IPS-NIHi7 (cell line): ENCODE measurements around the gene EPHA6.
A peak's percentile ranks its signal among the peaks of the same experiment; 100 is the strongest.
"Not testable (repeated sequence)": the region's sequence is repeated elsewhere in the genome, so short reads cannot be mapped to it uniquely, and the experiment has no call there.

Experiments
- DNase-seq: peaks from one replicate; pipeline ENCODE4 v3.0.0; 2012; ENCODE audit warnings: mixed read lengths; ENCODE audit errors: extremely low spot score

EPHA6 gene

DNA sequence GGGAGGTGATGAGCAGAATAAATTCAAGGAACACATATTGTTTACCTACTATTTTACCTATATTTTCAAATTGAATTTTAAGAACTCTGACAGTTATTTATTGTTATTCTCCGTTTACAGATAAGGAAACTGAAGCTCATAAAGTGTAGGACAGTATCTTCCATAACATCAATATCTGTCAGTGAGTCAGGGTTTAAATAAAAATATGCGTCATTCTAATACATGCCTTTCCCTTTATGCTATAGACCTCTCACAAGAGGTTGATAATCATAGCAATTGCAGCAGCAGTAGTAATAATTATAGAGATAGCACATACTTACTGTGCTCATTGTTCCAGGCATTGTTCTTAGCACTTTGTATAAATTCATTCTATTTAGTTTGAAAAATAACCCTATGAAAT is 101.1 kb downstream of the EPHA6 start:
- no peak for DNase-seq

DNA sequence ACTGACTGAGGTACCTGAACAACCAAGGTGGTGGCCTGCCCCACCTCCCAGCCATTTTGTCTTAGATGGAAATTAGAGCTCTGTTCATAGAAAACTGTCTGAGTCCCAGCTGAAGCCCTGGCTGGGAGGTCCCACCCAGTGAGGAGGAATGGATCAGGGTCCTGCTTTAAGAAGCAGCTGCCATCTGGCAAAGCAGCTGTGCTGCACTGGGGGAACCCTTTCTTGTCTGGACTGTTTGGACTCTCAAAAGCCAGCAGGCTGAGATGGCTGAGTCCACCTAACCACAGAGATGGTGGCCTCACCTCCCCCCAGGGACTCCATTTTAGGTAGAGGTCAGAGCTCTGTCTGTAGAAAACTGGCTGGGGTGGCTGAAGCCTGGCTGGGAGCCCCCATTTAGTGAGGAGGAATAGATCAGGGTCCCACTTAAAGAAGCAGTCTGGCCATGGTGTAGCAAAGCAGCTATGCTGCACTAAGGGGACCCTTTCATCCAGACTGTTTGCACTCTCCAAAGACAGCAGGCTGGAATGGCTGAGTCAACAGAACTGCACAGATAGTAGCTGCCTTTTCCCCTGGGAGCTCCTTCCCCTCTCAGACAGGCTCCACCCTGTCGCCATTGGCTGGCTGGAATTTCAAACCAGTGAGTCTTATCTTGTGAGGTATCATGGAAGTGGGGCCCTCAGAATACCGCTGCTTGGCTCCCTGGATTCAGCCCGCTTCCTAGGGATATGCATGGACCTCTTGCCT is 116.9 kb downstream of the EPHA6 start:
- no peak for DNase-seq

GRCh38 chr3:96942131-96942530 is 127.7 kb downstream of the EPHA6 start:
- DNase-seq, result not testable (repeated sequence)

DNA sequence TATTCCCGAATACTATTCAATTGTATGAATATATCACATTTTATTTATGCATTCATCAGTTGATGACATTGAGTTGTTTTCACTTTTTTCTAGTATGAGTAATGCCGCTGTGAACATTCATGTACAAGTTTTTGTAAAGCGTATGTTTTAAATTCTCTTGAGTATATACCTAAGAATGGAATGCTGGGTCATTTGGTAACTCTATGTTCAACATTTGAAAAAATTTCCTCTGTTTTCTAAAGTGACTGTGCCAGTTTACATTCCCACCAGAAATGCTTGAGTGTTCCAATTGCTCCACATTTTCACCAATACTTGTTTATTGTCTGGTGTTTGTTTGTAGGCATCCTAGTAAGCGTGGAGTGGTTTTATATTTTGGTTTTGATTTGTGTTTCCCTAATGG is 144.5 kb downstream of the EPHA6 start:
- no peak for DNase-seq

DNA sequence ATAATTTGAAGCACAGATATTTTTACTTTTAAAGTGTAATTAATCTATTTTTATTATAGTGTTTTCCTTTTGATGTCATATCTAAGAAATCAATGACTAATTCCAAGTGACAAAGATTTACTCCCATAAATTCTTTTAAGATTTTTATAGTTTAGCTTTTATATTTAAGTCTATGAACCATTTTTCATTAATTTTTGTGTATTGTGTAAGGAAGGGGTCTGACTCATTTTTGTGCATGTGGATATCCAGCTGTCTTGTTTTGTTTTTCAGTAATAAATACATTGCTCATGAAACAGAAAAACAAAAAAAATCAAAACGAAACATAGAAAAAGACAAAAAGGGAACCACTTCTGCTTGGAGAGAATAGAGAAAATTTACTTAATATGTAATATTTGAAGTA is 145.1 kb downstream of the EPHA6 start:
- DNase-seq, result no peak

GRCh38 chr3:96959901-96960641 is 145.7 kb downstream of the EPHA6 start:
- no peak for DNase-seq

- no peak for DNase-seq
These were observed 146.4 kb downstream of the EPHA6 start for GRCh38 chr3:96960661-96961330.

DNA sequence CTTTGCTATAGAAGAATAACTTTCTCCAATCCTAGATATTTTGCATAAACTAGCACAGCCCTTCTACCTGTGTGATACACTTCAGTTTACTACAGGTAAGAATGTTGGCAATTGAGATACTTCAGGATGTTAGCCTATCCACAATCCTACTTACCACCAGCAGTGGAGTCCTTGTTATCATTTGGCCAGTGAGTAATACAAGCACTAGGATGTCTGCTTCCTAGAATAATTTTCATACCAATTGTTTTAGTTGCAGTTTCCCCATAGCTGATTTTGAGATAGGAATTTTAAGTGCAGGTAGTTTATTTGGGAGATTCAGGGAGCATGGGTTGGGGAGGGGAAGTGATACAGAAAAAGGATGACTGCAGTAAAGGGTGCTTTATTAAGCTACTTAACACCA is 147.2 kb downstream of the EPHA6 start:
- DNase-seq, result no peak

DNA sequence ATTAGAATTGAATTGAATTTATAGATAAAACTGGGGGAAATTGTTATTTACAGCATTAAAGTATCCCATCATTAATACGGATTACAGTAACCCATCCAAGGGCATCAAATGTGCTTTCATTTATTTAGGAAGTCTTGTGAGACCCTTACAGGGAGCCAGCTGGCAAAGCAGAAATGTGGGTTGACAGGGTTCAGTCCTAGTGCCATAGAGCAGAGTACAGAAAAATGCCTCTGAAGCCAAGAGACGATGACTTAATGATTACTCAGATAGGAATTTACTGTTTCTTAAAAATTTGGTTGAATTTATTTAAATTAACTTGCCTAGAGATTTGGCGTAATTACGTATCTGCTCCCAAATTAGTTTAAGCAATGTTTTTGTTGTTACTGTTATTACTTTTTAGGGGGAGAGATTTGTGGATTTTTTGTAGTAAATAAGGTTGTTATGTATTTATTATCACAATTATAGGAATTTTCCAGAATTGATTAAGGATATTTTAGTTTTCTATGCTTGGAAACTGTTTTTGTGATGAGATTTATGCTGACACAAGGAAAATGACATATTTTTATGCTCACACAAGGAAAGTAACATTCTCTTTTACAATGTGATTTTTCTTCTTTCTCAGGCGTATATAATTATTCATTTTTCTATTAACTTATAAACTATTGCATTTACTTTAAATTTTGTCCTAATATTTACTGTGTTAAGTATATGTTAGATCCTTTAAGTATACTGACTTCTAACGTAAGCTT is 152.0 kb downstream of the EPHA6 start:
- no peak for DNase-seq

DNA sequence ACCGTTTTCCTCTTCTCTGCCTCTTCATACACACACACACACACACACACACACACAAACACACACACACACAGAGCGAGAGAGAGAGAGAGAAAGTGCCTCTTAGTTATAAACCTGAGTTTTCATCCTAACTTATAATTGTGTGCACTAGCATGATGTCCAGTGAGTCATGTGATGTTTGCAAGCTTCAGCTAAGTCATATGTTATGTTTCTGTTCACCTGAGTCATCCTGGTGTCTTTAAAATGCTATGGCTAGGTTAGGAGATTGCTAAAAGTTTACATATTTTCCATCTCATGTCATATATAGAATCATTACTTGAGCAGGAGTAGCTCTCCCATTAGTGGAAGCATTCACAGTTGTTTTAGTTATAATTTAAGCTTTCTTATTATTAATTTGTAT is 155.8 kb downstream of the EPHA6 start:
- DNase-seq, result no peak

DNA sequence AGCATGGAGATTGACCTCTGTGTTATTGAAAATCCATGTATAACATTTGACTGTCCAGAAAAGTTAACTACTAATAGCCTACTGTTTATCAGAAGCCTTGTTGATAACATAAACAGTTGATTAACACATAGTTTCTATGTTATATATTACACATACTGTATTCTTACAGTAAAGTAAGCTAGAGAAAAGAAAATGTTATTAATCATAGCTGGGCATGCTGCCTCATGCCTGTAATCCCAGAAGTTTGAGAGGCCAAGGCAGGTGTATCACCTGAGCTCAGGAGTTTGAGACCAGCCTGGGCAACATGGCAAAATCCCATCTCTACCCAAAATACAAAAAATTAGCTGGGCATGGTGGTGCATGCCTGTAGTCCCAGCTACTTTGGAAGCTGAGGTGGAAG is 163.3 kb downstream of the EPHA6 start:
- DNase-seq, result no peak

DNA sequence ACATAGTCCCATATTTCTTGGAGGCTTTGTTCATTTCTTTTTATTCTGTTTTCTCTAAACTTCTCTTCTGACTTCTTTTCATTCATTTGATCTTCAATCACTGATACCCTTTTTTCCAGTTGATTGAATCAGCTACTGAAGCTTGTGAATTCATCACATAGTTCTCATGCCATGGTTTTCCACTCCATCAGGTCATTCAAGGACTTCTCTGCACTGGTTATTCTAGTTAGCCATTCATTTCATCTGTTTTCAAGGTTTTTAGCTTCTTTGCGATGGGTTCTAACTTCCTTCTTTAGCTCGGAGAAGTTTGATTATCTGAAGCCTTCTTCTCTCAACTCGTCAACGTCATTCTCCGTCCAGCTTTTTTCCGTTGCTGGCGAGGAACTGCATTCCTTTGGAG is 169.3 kb downstream of the EPHA6 start:
- not testable (repeated sequence) for DNase-seq

DNA sequence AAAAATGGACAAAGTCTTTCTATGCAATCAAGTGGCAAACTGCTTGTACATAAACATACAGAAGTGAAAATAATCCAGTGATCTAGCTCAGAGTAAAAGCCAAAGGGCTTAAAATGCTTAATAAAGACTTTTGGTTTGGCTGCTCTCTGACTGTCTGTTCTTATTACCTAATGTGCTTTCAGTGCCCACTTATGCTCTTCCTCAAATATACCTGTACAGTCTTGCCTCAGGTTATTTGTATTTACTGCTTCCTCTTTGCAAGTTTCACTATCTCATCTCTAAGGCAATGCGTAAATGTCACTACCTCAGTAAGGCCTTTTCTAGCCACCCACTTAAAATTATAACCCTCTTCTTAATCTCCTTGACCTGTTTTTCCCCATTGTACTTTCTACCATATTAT is 171.8 kb downstream of the EPHA6 start:
- no peak for DNase-seq

GRCh38 chr3:96991231-96991630 is 176.8 kb downstream of the EPHA6 start:
- DNase-seq, result no peak

GRCh38 chr3:96991800-96992365 is 177.5 kb downstream of the EPHA6 start:
- peak; percentile 15 for DNase-seq

GRCh38 chr3:96994988-96995387 is 180.6 kb downstream of the EPHA6 start:
- no peak for DNase-seq

DNA sequence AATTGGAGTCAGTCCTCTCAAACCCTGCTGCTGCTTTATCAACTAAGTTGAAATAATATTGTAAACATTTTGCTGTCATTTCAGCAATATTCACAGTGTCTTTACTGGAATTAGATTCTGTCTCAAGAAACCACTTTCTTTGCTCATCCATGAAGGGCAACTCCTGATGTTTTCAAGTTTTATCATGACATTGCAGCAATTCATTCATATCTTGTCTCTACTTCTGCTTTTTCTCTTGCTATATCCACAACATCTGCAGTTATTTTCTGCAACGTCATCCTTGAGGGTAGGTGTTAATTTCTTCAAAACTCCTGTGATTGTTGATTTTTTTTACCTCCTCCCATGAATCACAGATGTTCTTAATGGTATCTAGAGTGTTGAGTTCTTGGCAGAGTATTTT is 181.6 kb downstream of the EPHA6 start:
- no peak for DNase-seq

- DNase-seq, result no peak
These were observed 187.2 kb downstream of the EPHA6 start for GRCh38 chr3:97001611-97002010.

DNA sequence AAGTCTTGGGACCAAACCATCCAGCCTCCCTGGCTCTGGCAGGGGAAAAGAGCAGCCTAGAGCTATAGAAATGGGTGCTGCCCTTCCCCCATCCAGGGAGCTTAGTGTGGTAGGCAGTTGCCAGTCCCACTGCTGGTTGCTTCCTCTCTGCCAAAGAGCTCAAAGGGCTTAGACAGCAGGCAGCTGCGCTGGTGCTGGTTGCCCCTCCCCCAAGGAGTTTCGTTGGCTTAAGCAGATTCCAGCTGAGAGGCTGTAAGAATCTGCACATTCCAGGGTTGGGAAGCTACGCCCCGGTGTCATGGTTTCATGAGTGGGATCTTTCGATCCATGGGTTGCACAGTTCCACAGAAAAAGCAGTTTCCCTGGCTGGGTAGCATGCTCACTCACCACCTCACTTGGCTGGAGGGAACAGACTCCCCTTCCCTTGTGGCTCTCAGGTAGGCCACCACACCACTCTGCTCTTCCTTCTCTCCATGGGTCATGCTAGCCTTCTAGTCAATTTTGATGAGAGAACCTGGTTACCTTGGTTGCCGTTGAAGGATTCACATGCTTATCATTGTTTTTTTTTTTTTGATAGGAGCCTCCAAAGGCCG is 195.1 kb downstream of the EPHA6 start:
- peak; percentile 19 for DNase-seq

GRCh38 chr3:97010881-97011657 is 196.7 kb downstream of the EPHA6 start:
- DNase-seq, result no peak

DNA sequence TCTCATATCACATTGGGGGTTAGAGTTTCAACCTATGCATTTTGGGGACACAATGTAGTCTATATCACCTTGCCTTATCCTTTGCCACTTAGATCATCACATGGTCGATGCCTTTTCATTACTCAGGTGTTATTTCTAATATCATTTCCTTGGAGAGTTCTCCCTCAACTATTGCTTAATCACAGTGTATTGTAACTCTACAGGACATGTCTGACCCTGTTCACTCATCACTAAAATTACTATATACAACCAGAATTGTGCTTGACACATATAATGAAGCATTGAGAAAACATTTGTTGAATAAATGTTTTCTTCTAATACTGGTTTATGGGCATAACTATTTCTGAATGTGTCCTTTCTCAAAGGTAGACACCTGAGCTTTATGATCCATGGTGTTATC is 207.4 kb downstream of the EPHA6 start:
- no peak for DNase-seq
